8988T (cell line): ENCODE results near the gene SCP2.

Source experiments
- DNase-seq: peaks from one replicate; pipeline ENCODE4 v3.0.0; 2011

SCP2 gene, protein sequence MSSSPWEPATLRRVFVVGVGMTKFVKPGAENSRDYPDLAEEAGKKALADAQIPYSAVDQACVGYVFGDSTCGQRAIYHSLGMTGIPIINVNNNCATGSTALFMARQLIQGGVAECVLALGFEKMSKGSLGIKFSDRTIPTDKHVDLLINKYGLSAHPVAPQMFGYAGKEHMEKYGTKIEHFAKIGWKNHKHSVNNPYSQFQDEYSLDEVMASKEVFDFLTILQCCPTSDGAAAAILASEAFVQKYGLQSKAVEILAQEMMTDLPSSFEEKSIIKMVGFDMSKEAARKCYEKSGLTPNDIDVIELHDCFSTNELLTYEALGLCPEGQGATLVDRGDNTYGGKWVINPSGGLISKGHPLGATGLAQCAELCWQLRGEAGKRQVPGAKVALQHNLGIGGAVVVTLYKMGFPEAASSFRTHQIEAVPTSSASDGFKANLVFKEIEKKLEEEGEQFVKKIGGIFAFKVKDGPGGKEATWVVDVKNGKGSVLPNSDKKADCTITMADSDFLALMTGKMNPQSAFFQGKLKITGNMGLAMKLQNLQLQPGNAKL

DNA sequence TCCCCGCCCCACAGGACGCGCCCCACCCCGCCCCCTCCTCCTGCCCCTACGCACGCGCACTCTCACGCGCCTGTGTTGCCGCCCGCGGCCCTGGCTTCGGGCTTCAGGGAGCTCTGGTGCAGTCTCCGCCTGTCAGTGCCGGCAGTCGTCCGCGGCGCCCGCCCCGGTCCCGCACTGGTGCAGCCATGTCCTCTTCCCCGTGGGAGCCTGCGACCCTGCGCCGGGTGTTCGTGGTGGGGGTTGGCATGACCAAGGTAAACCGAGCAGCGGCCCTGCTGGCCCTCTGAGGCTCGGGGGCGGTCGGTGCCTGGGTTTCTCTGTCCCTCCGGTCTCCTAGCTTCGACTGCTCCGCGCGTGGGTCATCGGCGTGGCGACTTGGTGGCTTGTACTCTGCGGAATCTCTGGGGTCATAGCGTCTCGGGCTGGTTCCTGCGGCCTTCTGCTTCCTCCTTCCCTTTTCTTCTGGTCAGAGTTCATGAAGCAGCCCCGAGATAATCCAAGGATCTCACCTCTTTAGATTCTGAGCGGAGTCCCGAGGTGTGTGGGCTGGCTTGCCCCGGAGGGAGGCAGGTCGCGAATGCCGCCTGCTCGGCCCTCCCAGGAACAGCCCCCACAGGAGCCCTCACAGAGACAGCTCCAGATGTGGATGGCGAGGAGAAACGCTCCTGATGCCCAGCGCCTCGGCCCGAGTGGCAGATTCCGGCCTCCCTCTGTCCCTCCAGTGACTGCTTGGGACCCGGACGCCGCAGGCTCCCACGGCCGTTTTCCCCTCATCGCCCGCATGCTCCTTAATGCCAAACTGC is at the start of gene SCP2:
Gene SCP2 (plus strand): TSS at position 65 of the 803 bp plus-strand sequence. CDS start 121 bp downstream, at position 186.
- peak; percentile 67 for DNase-seq

DNA sequence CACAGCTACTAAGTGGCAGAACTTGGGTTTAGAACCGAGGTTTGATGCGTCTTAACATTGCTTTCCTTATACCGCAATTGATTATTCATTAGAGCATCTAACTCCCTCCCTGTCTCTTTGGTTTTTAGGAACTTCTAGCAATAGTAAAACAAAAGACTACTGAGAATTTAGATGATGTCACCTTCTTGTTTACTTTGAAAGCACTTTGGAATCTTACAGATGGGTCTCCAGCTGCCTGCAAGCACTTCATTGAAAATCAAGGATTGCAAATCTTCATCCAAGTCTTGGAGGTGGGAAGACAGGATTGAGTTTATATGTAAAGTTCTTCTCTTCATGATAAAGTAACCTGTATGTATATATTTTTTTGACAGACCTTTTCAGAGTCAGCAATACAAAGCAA is 49.5 kb upstream of the SCP2 start:
- DNase-seq, result no peak

DNA sequence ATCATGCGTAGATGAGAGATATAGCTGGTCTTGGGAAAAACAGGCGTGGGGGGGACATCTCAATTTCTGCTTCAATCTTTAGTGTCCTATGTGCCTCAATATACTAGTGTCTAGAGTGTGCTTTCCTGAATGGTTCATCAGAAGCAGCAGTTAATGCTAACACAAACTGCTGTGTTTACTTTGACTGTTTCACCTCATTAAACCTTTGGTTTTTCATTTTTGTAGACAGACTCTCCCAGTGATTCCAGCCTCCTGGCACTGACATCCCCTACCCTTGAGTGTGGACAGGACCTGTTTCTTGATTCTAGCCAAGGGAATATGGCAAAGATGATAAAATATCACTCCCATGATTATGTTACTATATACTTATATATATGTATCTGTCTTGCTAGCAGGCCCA is 46.9 kb upstream of the SCP2 start:
- no peak for DNase-seq

DNA sequence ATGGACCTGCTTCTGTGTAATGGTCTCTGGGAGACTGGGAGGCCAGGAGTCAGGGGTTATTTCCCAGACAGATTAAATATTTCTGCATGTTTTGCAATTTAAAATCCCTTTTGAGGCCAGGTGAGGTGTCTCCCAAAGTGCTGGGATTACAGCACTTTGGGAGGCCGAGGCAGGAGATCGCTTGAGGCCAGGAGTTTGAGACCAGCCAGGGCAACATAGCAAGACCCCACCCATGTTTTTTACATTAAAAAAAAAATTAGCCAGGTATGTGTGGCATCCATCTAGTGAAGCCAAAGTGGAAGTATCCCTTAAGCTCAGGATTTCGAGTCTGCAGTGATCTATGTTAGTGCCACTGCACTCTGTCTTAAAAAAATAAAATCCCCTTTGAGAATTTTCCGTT is 39.6 kb upstream of the SCP2 start:
- DNase-seq, result no peak

DNA sequence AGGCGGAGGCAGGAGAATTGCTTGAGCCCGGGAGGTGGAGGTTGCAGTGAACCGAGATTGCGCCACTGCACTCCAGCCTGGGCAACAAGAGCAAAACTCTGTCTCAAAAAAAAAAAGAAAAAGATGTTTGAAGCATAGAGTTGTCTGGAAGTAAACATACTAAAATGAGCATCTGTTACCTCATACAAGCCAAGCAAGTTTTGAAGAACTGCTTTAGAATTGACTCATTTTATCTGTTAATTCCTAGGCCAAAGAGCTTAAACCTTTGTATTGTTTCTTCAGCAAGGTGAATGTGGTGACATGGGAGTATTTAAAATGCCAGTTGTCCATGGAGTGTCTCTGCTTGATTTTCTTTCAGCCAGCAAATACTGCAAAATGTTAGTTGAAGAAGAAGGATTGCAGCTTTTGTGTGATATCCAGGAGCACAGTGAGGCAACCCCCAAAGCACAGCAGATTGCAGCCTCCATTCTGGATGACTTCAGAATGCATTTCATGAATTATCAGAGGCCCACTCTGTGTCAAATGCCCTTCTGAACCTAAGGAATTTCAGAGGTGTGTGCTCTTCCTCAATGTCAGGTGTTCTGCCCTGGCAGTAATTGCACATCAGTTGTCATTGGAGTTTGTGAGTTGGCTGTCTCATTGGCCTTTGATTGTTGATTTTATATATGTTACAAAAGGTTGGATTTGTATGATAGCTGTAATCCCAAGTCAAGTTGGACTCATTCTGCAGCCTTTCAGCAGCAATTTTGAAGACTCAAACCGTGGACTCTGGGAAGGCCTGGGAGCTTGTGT is 34.5 kb upstream of the SCP2 start:
- no peak for DNase-seq

DNA sequence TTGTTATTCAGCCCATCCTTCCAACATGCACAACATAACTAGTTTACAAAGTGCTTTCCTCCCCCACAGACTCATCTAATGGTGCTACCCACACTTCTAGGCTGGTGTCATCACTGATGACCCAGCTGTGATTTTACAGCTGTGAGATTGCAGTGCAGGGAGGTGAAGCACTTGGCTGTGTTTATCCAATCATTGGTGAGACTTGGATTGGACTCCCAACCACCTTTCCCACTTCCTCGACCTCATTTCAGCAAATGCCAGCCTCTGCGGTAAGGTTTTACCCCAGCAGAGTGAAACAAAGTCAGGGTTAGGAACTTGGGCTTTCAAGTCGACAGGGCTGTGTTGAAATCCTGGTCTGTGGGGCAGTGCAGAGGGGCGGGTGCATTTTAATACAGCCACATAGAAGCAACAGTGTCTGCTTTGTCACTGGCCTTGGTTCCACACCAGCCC is 27.6 kb upstream of the SCP2 start:
- DNase-seq, result no peak

DNA sequence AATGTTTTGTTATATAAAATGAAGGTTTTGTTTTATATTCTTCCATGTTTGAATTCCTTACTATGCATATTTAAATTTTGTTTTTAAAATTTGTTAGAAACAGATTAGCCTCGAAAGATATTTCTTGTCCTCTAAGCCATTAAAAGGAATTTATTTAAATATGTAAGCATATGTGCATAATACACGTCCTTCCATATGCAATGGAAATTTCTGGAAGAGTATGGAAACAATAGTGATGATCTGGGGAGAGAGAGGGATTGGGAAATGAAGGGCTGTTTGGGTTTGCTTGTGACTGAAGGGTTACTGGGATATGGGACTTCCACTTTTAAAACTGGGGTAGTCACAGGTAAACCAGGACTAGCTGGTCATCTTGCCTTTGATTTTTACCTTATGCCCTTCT is 26.7 kb upstream of the SCP2 start:
- DNase-seq, result no peak

DNA sequence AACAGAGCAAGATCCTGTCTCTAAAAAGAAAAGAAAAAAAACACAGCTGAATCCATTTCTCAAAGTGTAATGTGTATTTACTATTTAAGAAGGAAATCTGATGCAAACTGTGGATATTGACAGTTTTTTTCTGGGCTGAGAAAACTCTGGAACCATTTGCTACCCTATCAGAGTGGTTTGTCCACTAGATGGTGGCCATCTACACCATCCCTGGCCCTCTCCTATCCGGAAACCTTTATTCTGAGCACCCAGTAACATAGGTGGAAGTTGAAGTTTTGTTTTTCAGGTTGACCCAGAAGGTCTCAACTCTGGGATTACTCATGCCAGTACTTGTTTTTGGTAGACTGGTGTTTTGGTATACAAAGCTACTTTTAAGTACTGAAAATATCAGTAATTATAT is 25.7 kb upstream of the SCP2 start:
- no peak for DNase-seq

DNA sequence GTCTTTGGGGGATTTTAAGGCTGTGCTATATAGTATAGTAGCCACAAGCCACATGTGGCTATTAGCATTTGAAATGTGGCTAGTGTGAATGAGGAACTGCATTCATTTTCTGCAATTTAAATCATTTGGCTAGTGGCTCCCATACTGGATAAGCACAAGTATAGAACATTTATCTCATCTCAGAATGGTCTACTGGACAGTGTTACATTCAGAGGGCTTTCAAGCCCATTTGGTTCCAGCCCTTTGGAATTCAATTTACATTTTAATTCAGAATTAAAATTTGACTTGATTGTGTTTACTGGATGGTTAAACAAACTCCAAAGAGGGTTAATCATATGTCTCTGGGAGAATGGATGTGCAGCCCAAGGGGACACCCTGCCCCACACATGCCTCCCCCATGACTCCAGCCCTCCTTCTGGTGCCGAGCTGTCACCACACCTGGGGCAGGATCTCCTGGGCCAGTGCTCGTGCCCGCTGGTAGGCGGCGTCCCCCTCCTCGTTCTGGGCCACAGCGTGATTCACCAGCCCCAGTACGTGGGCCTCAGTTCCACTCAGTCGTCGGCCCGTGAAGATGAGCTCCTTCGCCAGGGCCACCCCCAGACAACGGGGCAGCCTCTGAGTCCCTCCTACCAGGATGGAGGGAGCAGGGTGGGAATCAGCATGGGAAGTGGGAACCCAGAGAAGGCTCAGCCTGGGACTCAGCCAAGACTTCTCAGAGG is 22.7 kb upstream of the SCP2 start:
- no peak for DNase-seq

DNA sequence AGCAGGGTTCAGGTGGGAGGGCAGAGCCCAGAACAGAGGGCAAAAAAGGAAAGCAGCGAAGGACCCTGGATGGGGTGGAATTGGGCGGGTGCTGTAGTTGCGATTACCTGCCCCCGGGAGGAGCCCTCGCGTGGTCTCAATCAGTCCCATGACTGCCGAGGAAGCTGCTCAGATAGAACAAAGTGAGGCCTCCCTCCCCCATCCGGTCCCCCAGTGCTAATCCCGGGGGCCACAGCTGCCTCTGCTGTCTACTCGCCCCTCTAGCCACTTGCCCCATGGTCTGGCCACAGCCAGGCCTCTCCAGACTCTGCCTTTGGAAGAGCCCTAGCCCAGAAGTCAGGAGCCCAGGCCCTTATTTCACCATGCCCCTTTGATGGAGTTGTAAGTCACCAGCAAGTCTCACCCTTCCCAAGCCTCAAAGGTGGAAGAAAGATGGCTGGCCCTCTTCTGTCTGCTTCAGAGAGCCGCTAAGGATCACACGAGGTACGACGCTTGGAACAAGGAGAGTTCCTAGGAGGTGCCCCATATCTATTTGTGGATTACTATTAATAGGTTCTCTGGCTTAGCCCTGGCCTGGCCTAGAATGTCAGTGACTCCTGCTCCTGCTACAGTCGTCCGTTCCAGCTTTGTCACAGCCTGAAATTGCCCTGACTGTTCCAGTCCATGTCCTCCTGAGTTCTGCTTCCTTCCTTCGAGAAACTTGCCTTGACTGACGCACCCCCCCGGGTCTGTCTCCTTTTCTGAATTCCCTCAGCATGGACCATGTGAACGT is 22.0 kb upstream of the SCP2 start:
- peak; percentile 50 for DNase-seq

DNA sequence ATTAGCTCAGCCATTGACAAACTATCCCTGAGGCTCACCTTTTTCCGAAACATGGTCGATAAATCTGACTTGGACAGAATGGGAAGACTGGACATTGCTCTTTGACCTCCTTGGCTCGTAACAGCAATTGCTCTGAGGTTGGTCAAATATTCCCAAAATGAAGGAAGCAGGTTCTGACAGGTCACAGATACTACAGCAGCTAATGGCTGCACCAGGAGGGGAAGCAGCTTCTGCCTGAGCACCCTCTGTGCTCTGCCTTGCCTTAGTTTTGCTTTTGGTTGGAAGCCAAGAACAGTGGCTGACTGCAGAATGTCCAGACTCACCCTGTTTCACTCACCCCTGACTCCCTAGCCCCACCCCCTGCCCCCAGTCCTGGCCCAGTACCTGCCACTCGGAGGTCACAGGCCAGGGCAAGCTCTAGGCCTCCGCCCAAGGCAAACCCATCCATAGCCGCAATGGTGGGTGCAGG is 20.9 kb upstream of the SCP2 start:
- no peak for DNase-seq

DNA sequence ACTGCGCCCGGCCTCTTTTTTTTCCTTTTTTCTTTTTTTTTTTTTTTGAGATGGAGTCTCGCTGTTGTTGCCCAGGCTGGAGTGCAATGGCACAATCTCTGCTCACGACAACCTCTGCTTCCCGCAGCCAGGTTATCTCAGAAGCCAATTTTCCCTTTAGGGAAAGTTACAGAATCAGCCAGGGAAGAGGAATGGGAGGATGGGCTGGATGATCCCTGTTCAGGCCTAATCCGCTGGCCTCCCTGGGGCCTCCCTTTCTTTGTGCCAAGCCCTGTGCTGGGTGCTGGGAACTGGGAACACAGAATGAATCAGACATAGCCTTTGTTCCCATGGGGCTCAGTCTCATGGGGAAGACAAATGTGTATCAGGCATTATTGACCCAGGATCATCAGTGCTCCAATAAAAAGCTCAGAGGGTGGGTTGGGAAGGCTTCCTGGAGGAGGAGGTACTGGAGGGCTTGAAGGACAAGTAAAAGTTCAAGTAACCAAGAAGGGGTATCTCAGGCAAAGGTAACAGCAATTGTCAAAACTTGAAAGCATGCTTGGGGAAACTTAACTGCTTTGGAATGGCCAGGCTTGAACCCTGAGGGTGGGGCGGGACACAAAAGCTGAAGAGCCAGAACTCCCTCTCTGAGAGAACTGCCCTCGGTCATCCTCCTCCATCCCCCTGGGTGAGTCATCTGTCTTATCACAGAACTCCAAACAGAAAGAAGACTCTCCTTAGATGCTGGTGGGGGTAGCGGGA is 19.8 kb upstream of the SCP2 start:
- DNase-seq, result no peak

DNA sequence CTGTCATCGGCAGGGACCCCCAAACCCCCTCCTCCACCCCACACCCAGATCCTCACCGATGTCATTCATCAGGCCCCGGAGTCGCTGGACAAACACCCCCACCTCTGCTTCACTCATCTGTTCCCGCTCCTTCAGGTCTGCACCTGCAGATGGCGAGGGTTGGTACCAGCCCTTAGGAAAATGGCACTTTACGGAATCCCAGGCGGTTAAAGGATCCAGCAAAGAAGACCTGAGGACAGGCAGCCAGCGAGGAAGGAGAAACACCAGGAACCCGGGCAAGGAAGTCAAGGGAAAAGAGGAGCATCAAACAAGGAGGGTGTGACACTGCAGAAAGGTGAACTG is 19.3 kb upstream of the SCP2 start:
- no peak for DNase-seq

DNA sequence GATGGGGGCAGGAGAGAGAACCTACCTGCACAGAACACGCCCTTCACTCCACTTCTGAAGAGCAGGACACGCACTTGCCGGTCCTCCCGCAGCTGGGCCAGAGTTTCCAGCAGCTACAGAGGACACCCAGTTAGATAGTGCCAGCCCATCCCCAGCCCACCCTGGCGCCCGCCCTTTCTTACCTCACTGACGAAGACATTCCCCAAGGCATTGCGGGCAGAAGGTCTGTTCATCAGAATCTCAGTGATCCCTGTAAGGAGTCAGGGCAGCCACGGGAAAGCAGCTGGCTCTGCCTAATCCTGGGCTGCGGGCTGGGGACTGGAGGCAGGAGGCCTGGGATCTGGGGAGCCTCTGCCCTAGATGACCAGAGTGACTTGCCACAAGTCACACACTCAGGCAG is 15.5 kb upstream of the SCP2 start:
- no peak for DNase-seq

DNA sequence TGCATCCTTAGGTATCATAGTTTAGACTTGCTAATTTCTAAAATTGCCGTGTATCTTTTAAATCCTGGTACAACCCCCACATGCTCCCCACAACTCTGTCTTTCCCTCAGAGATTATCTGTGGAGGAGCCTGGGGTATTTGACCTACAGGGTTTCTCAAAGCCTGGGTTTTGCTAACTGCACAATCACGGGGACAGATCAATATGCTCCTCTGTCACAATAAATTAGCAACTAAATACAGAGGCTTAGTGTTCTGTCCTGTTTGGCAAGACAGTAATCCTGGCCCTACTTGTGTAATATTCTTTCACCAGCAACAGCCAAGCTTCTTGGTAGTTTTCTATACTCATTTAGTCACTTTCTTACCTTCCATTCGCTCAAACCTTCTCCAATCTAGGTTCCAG is 14.1 kb upstream of the SCP2 start:
- DNase-seq, result no peak

DNA sequence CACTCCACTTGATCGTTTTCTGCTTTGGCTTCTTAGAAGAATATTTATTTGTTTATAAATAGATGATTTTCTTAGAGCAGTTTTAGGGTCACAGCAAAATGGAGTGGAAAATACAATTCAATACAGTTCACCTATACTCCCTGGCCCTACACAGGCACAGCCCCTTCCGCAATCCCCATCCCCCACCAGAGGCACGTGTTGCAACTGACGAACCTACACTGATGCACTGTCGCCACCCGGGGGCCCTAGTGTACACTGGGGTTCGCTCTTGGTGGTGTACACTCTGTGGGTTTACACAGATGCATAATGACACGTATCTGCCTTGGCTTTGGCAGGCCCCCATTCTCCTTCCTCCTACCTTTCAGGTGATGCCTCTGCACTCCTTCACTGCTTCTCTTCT is 13.5 kb upstream of the SCP2 start:
- DNase-seq, result no peak

DNA sequence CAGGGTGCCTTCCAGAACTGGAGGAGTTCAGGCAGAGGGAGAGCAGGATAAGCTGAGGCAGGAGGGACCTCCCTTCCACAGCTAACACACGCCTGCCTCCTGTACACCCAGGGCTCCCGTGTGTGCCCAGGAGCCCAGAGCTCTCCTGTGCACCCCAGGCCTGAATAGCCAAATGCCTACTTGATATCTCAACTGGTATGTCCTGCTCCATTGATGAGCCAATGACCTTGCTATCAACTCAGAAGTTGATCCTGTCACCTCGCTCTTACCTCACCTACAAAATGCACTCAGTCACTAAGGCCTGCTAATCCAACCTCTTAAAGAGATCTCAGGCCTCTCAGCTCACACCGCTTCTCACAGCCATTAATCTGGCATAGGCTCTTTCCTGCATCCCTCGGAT is 12.6 kb upstream of the SCP2 start:
- no peak for DNase-seq

DNA sequence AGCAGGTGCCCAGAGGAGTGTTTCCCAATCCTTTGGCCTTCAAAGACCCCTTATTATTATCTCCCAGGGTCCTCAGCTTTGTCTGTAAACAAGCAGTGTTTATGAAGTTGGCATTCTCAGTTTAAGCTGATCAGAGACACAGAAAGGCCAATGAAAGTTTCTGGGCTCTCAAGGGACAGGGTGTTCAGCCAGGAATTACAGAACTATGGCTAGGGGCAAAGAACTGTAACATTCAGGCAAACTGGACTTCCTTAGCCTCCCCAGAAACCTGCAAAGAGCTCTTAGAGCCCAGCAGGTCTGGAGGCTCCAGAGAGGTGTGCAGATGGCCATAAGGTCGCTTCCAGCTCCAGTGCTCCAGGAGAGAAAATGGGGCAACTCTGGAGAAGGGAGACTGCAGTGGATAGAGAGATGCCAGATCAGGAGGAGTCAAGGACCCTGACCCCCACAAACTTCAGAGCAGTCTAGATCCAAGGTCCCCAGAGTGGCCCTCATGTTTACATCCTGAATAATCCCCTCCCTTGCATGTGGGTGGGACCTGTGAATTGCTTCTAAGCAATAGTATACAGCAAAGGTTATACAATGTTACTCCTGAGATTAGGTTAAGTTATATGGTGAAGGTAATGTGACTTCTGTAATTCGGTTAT is 11.7 kb upstream of the SCP2 start:
- DNase-seq, result no peak

DNA sequence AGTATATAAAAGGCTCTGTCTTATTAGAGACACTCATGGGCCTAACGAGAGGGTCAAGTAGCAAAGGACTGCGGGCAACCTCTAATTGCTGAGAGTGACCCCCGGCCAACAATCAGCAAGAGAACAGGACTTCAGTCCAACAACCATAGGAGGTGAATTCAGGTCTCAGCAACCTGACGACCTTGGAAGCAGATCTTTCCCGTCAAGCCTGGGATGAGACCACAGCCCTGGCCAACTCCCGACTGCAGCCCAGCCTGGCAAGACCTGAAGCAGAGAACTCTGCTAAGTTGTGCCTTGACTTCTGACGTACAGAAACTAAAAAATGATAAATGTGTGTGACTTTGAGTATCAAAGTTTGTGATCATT is 11.2 kb upstream of the SCP2 start:
- no peak for DNase-seq

DNA sequence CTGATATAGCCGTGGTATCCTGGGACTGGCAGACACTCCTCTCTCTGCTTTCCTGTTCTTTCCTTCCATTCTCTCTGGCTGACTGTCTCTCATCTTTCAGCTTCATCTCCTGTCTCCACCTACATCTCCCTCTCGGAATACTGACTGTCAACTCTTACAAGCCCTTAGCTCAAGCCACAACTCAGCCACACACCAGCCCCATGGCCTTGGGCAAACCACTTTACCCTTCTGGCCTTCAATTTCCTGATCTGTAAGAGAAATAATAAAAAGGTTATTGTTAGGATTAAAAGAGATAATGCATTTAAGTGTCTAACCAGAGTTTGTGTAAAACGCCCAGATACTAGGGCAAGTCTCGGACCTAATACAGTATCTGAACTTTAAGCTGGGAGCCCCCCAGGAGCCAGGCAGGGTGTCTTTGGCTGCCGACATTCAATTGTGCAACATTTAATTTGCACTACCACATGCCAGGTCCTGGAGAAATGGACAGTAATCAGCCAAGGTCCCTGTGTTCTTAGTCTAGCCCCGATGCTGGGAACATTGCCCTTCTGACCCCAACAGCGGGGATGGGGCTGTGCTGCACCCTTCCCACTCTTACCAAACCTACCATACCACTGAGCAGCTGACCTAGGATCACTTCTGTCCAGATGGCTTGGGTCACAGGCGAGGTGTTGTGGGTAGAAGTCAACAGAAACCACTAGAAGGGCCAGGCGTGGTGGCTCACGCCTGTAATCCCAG is 10.7 kb upstream of the SCP2 start:
- no peak for DNase-seq
